Activated naive CD4-positive, alpha-beta T cell (primary cell): ENCODE results near the gene RPS19BP1.

Source experiments
- DNase-seq, 4 experiments: peaks; one replicate each; lab custom pipeline; 2025; lab: John Stamatoyannopoulos, UW

Gene RPS19BP1

GRCh38 chr22:39532215-39533073 lies at the start of gene RPS19BP1:
Gene RPS19BP1 (minus strand): TSS chr22:39532748. CDS start chr22:39532738, 10 bp downstream.
- peak; percentile 93 to 99 (median 96) for DNase-seq

- no peak for DNase-seq
Observed at GRCh38 chr22:39581303-39581702, 48.8 kb upstream of the RPS19BP1 start.

- no peak for DNase-seq
Observed at GRCh38 chr22:39580795-39581194, 48.2 kb upstream of the RPS19BP1 start.

DNA sequence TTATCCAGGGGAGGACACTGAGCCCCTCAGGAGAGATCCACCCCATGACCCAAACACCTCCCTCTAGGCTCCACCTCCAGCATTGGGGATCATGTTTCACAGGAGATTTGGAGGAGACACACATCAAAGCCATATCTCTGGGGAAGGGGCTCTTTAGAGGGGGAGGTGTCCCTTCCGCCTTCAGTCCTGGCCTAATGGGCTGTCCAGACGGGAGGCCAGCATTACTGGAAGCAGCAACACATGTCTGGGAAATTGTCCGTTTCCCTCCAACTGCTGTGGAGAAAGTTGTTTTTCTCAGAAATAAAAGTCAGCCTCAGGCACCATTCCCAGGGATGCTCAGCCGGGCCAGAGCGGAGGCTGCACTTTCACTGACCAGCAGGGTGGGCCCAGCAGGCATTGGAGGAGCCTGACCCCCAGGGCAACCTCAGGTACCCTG lies 47.5 kb upstream of the RPS19BP1 start:
- DNase-seq, result no peak

DNA sequence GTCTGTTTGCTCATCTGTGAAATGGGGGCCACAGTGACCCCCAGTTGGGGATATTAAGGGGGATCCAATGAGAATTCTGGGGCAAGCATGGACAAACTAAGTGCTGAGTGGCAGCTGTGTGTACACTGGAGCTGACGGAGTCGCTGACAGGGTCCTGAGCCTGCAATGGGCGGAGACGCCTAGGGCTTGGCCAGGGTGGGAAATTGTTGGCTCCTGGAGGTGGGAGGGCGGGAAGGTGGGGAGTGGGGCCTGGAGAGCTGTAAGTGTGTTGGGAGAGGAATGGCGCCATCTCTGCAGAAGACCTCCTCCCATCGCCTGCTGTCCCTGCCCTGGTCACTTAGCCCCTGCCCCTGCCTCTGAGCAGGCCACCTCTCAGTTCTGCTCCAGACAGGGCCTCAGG lies 45.4 kb upstream of the RPS19BP1 start:
- no peak for DNase-seq

- no peak for DNase-seq
Observed at GRCh38 chr22:39577366-39577765, 44.8 kb upstream of the RPS19BP1 start.

DNA sequence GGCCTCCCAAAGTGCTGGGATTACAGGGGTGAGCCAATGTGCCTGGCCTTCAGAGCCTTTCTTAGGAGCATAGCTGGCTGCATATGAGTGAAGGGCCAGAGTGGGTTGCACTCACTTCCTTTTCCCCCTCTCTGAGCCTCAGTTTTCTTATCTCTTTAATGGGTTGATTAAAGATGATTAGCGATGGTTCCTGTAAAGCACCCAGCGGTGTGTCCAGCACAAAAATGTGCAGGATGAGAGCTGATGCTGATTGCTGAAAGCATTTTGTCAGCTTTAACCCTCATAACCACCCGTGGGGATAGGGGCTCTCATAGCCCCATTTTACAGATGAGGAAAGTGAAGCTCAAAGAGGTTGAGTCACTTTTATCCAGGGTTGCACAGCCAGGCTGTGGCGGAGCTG lies 43.5 kb upstream of the RPS19BP1 start:
- no peak for DNase-seq

DNA sequence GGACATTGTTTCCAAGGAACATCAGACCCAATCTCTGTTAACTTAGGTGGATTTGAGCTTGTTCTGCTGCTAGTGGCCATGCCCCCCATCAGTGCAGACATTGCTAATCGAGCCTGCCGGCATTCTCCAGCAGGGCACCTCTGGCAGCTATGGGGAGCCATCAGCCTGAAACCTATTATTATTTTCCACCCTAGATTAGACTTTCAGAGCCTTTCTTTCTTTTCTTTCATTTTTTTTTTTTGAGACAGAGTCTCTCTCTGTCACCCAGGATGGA lies 42.9 kb upstream of the RPS19BP1 start:
- DNase-seq, result no peak

DNA sequence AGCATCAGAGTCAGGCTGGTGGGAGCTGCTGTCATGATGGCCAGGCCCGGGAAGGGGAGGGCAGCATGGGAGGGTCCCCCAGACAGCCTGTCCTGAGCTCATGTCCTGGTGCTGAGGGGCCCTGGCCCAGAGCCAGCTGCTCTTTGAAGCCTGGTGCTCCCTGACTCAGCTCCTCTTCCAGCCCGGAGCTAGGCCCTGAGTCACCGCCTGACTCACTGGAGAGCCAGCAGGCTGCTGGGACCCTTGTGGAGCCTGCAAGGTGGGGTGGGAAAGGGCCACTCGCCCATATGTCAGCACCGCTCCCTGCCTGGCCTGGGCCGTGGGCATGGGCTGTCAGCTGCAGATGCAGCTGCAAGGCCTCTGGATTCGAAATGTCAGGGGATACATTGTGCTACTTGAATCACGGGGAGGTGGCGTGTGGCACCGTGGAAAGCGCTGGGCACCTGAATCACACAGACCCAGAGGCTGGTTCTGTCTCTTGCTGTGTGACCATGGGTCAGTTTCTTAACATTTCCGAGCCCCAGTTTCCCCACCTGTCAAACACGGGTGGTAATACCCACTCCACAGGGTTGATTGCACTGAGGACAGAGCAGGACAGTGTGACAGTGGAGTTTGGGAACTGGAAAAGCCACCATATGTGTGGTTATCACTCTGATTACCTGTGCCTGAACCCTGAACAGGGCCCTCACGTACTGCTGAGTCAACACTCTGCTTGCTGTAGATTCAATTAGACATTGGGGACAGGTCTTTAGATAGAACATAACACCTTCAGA lies 42.4 kb upstream of the RPS19BP1 start:
- DNase-seq, result no peak

DNA sequence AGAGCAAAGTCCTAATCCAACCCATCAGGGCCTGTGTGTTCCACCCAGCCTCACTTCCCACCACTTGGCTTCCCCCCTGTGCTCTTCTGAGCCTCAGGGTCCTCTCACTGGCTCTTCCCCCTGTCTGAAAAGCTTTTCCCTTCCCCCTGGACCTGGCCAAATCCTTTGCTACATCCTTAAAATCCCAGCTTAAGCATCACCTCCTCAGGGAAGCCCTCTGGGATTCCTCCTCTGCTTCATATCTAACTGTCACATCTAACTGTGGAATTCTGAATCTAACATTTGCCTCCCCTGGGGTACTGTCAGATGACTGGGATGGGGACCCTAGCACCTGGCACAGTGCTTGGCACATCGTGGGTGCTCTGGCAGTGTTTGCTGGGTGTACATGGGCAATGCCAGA lies 39.0 kb upstream of the RPS19BP1 start:
- DNase-seq, result no peak

DNA sequence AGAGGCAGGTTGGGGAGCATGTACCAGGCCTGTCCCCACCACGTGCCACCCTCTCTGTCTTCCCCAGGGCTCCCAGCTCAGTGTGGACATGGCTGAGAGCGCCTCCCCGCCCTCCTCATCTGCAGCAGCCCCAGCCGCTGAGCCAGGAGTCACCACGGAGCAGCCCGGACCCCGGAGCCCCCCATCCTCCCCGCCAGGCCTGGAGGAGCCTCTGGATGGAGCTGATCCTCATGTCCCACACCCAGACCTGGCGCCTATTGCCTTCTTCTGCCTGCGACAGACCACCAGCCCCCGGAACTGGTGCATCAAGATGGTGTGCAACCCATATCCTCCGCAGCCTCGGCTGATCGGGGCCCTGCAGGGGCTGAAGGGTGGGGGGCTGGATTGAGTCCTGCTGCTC lies 38.1 kb upstream of the RPS19BP1 start, which contains the start of gene CACNA1I:
Gene CACNA1I, plus strand, starts transcription at position 89 of the 400 bp plus-strand sequence. Its CDS starts 0 bp downstream, at position 89.
- DNase-seq, result no peak

DNA sequence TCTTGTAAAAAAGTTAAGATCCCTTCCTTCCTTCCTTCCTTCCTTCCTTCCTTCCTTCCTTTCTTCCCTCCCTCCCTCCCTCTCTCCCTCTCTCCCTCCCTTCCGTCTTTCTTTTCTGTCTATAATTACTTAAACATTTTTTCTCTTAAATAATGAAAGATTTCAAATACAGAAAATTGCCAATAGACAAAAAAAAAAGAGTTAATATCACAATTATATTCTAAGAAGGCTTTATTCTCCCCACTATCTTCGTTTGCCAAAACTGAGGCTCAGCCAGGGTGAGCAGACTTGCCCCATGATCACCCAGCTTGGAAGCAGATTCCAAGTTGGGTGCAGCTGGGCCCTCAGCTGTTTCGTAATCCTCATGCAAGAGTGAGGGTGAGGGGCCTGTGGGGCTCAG lies 37.7 kb upstream of the RPS19BP1 start:
- no peak for DNase-seq

GRCh38 chr22:39569066-39569465 lies 36.5 kb upstream of the RPS19BP1 start:
- no peak for DNase-seq

DNA sequence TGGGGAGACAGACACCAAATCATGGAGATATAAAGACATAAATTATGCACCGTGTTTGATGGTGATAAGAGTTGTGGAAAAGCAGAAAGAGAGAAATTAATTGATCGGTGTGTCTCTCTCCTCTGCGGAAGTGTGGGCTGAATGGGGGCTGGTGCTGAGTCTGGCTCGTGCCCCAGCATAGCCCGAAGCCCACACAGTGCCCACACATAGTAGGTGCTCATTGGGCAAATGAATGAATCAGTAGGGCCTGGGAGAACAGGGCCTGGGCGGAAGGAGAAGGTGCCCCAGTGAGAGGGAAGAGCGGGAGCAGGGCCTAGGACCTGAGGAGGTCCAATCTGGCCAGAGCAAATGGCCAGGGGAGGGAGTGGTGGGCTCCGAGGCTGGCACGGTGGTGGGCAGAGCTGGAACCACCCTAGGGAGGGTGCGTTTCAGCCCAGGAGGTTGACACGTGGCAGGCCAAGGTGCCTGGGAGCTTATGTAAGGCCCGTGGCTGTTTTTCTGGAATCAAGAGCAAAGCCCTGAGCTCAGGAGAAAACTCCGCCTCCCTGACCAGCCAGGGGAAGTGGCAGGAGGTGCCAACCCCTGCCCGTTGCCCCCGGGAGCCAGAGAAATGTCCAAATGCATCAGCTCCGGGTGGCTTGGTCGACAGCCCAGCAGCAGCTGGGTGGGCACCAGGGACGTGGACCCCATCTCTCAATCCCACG lies 35.9 kb upstream of the RPS19BP1 start:
- DNase-seq, result no peak

GRCh38 chr22:39567135-39567946 lies 34.8 kb upstream of the RPS19BP1 start:
- peak in 3 of 4 experiments; percentile 8 to 58 (median 33) for DNase-seq

DNA sequence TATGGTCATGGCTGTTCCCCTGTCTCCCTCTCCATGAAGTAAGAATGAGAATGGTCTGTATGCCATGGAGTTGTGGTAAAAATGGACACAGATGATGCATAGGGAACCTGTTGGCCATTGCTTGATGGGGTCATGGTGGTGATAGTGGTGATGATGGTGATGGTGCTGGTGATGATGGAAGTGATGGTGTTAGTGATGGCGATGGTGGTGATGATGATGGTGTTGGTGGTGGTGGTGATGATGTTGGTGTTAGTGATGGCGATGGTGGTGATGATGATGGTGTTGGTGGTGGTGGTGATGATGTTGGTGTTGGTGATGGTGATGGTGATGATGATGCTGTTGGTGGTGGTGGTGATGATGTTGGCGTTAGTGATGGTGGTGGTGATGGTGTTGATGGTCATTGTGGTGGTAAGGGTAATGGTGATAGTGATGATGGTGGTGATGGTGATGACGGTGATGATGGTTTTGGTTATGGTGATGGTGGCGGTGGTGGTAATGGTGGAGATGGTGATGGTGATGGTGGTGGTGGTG lies 32.9 kb upstream of the RPS19BP1 start:
- no peak for DNase-seq

DNA sequence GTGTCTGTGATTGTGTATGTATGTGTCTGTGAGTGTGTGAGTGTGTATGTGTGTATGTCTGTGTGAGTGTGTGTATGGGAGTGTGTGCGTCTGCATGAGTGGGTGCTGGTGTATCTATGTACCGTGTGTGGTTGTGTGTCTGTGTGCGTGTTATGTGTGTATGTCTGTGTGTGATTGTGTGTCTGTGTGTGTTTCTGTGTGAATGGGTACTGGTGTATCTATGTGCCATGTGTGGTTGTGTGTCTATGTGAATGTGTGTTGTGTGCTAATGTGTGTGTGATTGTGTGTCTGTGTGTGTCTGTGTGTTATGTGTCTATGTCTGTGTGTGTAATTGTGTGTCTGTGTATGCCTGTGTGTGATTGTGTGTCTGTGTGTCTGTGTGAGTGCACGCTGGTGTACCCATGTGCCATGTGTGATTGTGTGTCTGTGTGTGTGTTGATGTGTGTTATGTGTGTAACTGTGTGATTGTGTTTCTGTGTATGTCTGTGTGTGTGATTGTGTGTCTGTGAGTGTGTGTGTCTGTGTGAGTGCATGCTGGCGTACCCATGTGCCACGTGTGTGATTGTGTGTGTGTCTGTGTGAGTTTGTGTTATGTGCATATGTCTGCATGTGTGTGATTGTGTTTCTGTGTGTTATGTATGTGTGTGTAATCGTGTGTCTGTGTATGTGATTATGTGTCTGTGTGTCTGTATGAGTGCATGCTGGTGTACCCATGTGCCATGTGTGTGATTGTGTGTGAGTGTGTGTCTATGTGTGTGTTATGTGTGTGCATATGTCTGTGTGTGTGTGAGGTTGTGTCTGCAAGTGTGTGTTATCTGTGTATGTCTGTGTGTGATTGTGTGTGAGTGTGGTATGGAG lies 31.3 kb upstream of the RPS19BP1 start:
- no peak for DNase-seq

- no peak for DNase-seq
Observed at GRCh38 chr22:39562839-39563489, 30.4 kb upstream of the RPS19BP1 start.

GRCh38 chr22:39560127-39560526 lies 27.6 kb upstream of the RPS19BP1 start:
- no peak for DNase-seq
